Muscle of arm (tissue), 12 donors: ENCODE measurements around the gene NFATC1. TPM values are rescaled to one million over a fixed set of nuclear protein-coding genes. Genes with fewer than 3 reads are reported as not detected.

Experiments
- DNase-seq: peaks from one replicate; pipeline ENCODE4 v3.0.0-alpha.2; 2013
- polyA plus RNA-seq, 12 donors: library from polyadenylated mRNA; unstranded; fragments of 120-200 nt; gene quantifications; one replicate each; pipeline ENCODE4 v1.2.1, GENCODE V29; 2013; ENCODE audit not compliant: insufficient read length in 12 of 12

Gene NFATC1
- polyA plus RNA-seq, 12 donors: 10.7 to 24.6 (median 13.5) TPM; not detected in 1

DNA sequence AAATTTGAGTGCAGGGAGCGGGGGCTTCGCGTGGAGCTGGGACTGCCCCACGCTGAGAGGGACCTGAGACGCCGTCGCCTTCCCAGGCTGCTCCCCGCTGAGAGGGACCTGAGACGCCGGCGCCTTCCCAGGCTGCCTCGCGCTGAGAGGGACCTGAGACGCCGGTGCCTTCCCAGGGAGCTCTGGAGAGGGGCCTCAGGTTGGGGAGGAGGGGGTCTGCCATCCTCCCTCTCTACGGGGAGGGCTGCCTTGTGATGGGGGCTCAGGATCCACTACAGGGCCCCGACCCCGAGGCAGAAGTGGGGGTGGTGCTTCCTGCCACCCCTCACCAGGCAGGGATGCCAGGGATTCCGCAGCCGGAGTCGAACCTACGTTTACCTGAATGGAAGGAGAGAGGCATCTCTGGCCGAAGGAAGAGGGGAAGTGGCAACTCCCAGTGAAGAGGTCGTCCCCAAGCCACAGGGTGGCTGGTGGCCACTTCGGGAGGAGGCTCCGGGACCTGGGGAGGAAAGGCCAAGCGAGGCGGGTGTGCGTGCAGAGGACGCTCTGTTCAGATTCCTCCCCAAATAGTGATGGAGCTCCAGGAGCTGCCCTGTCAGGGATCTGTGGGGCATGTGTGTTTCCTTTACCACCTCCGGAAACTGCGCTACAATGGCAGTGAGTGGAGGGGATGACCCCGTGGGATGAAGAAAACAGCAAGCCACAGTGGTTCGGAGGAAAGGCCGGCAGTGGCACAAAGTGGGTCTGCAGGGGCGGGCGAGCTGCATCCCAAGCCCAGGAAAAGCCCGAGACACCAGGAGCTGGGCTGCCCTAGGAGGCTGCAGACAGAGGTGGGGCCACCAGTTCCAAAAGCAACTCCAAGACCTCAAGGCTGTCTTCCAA, 175.7 kb downstream of the NFATC1 start:
- DNase-seq: no peak

GRCh38 chr18:79572093-79572780, 176.5 kb downstream of the NFATC1 start:
- no peak for DNase-seq

GRCh38 chr18:79572848-79573451, 177.2 kb downstream of the NFATC1 start:
- DNase-seq: no peak

DNA sequence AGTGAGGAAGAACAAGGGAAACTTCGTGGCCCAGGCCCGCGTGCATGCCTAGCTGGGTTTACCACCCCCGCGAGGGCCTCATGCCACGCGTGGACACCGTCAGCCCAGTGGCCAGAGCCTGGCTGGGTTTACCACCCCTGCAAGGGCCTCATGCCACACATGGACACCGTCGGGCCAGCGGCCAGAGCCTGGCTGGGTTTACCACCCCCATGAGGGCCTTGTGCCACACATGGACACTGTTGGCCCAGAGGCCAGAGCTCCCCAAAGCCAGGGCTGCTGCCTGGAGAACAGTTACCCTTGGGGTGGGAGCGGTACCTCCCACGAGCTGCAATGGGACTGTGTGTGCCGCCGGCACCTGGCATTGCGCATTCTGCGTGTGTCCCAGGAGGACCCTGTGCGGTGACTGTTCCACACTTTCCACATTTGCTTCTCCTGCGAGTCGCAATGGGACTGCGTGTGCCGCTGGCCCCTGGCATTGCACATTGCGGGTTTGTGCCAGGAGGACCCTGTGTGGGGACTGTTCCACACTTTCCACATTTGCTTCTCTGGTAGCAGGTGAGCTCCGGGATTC, 178.3 kb downstream of the NFATC1 start:
- DNase-seq: no peak

DNA sequence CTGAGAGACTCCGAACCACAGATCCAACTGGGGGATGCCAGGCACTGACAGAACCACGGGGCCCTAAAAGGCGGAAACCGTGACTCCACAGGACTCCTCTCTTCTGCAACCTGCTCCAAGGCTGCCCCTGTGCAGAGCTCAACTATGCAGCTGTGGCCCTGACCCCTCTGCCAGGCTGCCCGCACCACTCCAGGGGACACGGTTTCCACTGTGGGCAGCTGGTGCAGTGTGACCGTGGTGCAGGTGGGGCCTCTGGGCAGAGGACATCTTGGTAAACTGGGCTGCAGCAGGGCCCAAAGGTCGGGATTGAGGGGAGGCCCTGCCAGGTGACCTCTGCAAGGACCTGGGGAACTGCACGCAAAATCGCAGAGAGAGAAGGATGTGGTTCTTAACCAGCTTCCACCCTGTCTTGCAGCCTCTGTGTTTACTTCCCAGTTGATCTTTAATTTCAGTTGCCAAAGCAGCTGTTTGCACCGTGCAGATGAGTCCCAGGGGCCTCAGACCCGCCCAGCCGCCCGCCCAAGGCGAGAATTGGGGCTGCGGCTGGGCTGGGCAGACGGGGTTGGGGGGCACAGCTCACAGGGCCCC, 179.3 kb downstream of the NFATC1 start:
- no peak for DNase-seq

- peak; percentile 61 for DNase-seq
These were observed 180.4 kb downstream of the NFATC1 start for GRCh38 chr18:79575891-79576685.

DNA sequence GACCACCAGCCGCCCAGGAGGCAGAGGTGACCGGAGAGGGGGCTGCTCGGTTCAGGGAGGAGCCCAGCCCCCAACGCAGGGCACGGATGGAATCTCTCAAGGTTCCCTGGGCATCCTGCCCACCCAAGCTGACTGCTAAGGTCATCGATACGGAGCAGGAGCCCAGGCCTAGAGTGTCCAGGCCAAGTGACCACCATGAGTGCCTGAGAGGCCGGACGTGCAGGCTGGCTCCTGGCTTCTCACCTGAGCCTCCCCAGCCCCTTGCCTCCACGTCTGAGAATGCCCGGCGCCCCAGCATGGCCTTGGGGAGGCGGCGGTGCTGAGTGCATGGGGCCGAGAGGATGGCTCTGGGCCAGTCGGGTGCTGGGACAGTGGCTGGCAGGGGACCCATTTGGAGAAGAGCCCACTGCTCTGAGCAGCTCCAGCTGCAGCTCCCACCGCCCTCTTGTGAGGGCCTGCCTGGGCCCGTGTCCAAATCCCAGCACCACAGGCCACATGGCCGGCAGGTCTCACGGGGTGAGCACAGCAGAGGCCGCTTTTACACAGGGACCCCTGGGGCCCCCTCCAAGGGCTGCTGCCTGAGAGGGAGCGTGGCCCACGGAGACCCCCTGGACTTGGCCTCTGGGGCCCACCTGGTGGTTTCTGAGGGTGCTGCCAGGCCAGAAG, 181.1 kb downstream of the NFATC1 start:
- DNase-seq: peak; percentile 55

- DNase-seq: no peak
These were observed 182.0 kb downstream of the NFATC1 start for GRCh38 chr18:79577451-79578395.

GRCh38 chr18:79578396-79579260, 182.9 kb downstream of the NFATC1 start:
- no peak for DNase-seq
